NCI-H2196 treated with DMSO at 0.1 percent for 48 hours (cell line): ENCODE results near the gene C10orf67.
"Not testable (repeated sequence)": the region's sequence is repeated elsewhere in the genome, so short reads cannot be mapped to it uniquely, and the experiment has no call there.

ENCODE experiments used
- DNase-seq: peaks from one replicate; lab custom pipeline; 2025; ENCODE audit not compliant: unreplicated experiment; lab: John Stamatoyannopoulos, UW

C10orf67 gene

DNA sequence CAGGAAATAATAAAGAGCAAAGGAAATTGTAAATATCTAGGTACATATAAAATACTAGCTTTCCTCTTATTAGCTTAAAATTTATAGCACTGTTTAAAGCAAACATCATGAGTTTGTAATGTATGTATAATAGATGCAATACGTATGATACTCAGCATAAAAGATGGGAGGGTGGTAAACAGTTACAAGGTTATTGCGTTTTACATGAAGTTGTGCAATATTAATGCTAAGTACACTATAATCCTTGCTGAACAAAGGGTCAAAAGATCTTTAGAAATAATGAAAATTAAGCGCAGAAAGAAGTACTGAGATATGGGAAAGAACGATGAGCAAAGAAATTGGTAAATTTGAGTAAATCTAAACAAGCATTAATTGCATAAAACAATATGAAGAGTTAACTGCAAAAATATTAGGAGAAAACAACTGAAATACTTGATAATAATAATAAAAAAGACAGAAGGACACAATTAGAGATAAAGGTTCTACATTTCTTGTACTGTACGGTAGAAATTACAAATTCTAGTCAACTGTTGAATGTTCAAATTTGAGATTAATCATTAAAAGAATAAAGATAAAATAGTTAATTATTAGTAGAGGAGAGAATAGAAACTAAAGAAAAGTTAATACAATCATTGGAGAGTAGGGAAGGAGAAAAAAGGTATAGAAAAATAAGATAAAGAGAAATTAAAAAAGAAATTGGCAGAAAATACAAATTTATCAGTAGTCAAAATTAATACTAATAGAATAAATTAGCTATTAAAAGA lies 17.9 kb downstream of the C10orf67 start:
- DNase-seq, result no peak

DNA sequence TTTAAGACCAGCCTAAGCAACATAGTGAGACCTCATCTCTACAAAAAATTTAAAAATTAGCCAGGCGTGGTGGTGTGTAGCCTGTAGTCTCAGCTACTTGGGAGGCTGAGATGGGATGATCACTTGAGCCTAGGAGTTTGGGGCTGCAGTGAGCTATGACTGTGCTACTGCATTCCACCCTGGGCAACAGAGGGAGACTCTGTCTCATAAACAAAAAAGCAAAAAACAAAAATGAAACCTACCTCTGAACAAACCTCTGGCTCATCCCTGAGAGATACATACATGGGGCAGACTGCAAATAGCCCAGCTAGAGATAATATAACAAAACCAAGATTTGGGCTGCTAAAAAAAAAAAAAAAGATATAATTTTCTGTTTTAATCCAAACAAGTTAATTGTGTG lies 19.5 kb downstream of the C10orf67 start:
- no peak for DNase-seq

DNA sequence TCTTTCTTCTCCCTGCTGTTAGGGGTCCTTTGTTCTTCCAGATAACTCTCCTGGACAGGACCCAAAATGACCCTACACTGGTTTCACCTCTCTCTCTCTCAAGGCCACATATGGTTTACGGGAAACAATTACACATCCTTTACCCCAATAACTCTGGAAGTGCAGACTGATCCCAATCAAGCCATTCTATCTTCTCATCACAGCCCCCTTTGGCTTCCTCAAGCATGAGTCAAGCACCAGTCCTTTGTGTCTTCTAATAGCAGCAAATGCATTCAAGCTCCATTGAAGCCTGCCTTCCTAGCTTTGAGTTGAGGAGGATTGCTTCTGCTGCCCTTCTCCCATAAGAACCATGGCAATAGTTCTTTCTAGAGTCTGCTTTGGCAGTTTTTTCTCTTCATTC lies 20.2 kb downstream of the C10orf67 start:
- DNase-seq, result no peak

DNA sequence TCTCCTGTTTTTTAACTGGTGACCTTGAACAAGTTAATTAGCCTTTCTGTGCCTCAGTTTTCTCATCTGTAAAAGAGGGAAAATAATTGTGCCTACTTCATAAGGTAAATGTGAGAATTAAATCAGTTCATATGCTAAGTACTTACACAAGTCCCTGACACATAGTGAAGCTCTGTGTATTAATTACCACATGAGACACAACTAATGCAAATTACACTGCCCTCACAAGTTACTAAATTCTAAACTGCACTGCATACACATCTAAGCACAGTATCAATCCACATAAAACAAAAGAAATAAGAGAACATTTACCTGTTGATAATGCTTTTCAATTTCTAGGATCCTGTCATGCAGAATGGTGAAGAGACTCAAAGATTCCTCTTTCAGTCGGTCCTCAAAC lies 22.5 kb downstream of the C10orf67 start:
- DNase-seq, result no peak

DNA sequence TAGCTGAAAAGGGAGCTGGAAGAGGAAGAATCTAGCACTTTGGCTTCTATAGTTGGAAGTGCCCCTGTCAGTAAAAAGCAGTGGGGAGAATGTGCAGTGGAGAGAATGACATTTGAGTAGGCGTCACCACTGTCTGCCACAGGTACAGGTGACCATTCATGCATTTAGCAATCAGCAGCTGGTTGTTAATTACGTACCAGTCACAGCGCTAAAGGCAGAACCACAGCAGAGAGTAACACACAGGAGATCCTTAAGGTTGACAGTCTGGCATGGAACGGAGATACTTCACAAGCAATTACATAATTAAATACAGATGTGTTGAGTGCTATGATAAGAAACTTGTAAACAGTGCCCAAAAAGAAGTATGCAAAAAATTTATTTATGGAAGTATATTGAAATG lies 24.8 kb downstream of the C10orf67 start:
- no peak for DNase-seq

DNA sequence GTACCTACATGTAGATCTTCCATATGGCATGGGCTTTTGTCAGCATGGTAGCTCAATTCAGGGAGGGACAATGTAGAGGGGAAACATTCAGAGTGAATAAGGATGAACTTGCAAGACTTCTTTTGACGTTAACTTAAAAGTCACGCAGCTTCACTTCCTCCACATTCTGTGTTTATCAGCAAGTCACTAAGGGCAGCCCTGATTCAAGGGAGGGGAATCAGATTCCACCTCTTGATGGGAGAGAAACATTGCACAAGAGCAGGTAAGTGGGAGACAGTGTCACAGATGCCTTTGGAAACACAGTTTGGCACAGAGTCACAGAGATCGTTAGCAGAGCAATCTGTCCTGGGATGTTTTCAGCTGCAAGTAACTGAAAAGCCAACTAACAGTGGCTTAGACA lies 26.2 kb downstream of the C10orf67 start:
- no peak for DNase-seq

DNA sequence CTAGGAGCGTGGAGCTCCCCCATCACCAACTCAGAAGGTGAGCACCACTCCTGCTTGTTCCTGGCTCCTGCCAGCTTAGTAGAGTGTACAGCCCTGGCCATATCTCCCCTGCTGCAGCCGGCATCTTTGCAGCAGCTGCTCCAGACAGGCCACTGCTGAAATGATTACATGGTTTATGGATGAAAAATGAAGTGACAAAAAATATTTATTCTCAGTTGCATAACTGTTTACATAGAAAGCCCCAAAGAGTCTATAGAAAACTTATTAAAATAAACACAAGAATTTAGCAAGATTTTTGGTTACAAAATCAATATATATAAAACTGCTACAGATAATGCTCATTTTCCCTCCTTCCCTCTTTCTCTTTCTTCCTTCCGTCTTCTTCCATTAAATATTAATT lies 27.2 kb downstream of the C10orf67 start:
- DNase-seq, result no peak

DNA sequence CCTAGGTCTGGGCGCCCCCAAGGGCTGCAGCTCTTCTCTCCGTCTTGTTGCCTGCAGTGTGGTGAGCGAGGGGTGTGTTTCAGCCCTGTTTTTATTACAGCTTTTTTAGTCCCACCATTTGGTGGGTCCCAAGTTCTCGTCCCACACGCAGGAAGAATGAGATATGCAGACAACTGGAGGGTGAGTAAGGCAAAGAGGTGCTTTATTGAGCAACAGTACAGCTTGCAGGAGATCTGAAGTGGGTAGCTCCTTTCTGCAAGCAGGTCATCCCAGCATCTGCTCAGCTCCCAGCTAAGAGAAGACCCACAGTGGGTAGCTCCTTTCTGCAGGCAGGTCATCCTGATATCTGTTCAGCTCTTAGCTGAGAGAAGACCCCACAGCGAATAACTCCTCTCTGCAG lies 28.2 kb downstream of the C10orf67 start:
- no peak for DNase-seq

DNA sequence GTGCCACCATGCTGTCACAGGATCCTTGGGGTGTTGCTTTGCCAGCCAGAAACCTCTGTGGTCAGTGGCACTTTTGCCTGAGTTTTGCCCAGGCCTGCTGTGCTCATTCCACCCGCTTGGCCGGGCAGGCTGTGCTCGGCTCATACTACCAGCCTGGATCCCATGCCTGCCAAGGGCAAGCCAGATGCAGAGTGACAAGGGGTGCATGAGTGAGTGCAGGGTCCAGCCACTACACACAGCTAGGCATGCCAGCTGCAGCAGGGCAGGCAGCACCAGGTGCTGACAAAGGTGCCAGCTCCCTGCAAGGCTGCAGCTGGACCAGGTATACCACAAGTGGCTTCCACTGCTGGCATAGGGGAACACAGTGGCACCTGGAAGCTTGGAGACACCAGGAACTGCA lies 28.6 kb downstream of the C10orf67 start:
- no peak for DNase-seq

DNA sequence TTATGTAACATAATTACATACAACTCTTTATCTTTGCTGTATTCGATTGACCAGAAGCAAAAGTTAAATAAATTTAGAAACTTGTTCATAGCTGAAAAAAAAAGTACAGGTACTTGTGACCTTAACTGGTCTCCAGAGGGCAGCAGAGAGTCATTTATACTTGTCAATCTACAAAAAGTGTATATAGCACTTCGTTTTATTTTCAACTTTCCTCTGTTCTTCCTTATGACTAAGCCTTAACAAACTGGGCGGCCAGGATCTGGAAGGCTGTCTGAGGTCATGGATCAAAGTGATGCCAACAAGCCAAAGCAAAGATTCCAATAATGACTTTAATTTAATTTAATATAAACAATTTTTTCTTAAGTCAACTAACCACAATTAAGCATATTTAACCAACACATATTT lies 29.8 kb downstream of the C10orf67 start:
- peak; percentile 8 for DNase-seq

DNA sequence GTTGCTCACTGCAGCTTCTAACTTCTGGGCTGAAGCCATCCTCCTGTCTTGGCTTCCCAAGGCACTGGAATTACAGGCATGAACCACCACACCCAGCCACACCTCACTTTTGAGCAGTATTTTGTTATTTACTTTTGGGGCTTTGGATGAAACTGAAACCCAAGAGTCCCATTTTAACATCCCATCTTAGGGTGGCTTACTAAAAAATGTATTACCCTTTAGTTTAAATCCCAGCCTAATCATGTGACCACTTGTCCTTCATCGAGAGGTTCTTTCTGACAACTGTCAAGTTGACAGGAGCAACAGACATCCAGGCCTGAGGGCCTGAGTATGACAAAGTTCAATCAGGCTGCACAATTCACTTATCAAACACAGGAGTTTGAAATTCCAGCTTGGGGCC lies 33.6 kb downstream of the C10orf67 start:
- no peak for DNase-seq

DNA sequence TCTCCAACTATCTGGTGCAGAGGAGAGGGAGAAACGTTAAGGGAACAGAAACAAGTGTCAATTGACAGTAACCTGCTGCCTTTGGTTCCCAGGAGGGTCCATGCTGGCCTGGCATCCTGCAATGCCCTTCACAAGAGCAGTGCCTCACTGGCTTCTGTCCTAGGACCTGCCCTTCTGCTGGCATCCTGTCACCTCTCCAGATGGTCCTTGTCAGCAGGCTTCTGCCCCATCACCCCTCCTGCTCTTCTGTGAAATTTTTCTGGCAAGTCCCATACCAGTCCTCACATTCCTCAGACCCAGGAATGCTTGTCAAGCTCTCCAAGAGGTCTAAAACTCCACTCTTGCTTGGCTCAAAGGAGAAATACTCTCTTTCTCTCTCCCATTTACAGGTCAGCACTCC lies 34.2 kb downstream of the C10orf67 start:
- DNase-seq, result no peak

DNA sequence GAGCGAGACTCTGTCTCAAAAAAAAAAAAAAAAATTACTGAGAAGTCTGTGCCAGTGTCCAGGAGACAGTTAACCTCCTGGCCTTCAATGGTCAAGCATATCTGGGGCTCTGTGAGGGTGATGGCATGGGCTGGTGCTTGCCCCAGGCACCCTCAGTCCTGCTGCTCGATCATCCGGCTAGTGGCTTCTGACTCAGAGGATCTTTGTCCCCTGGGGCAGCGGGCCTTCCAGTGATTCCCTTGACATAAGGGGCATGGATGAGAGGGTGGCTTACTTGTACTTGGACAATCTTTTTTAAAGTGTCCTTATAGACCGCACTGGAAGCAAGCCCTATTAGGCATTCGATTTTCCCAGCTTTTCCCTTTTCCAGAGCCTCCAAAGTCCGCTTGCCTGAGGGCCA lies 44.6 kb downstream of the C10orf67 start:
- not testable (repeated sequence) for DNase-seq

DNA sequence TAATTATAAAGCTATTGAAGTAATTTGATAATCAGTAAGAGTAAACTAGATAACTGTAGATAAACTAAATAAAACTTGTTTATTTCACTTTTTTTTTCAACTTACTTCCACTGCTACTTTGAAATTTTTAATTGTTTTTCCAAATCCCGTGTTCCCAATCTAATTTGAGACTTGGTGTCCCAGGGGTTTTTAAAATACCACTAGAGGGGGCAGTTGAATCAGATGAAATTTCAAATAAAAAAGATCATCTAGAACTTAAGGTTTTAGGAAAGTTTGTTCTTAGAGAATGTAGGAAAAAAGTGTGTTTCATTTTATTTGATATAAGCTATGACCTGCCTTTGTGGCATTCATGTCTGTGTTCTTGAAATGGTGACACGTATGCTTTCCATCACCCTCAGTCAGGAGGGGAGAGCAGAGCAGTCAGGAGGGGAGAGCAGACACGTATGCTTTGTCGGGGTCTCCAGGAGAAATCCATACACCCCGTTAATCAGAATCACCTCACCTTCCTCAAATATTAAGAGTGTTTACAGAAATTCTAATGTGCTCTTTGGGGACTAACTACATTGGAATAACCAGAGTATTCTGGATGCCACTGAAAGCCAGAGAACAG lies 49.9 kb downstream of the C10orf67 start:
- no peak for DNase-seq

DNA sequence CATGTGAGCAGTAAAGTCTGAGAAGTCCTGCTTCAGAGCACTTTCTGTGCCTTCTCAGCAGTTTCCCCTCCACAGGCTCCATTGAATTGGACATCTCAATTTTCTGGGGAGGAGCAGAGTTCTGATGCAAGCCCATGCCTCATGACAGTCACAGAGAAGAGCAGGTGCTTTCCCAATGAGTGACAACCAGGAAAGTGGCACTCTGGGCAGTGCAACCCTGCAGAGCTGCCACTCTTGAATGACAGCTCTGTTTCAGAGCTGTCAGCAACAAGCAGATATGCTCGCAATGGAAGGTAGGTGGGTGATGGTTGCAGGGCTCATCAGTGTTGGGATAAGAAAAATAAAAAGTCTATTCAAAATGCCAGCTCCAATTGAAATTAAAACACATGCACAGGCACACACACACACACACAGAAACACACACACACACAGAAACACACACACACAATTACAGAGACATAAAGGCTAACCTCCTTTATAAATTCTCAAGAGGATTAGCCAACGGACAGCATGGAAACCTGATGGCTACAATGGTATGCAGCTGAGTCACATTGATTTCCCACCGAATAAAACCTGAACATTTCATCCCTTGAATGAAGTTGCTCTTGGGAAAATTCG lies 50.5 kb downstream of the C10orf67 start:
- DNase-seq, result no peak

DNA sequence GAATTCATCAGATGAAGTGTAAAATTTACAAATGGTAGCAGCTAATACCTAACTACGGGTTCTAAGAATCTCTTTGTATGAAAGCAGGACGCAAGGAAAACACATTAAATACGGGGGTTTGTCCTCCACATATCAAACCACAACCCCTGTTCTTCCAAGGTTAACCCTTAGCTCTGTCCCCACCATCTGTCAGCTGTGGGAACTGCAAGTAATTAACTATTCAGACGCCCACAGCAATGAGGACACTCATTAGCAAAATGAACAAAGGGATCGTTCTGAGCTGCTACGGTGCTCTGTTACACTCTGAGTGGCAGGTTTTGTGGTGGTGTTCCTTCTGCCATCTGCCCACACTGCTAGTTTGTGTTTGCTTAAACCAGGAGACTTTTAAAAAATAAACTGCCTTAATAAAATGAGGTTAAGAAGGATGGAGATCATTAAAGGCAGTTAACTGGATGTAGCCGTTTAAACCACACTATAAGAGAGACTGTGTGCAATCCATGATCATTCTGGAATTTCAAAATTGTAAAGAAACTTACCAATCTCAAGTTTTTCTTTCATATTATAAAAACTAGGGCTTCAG lies 51.4 kb downstream of the C10orf67 start:
- DNase-seq, result peak; percentile 5

DNA sequence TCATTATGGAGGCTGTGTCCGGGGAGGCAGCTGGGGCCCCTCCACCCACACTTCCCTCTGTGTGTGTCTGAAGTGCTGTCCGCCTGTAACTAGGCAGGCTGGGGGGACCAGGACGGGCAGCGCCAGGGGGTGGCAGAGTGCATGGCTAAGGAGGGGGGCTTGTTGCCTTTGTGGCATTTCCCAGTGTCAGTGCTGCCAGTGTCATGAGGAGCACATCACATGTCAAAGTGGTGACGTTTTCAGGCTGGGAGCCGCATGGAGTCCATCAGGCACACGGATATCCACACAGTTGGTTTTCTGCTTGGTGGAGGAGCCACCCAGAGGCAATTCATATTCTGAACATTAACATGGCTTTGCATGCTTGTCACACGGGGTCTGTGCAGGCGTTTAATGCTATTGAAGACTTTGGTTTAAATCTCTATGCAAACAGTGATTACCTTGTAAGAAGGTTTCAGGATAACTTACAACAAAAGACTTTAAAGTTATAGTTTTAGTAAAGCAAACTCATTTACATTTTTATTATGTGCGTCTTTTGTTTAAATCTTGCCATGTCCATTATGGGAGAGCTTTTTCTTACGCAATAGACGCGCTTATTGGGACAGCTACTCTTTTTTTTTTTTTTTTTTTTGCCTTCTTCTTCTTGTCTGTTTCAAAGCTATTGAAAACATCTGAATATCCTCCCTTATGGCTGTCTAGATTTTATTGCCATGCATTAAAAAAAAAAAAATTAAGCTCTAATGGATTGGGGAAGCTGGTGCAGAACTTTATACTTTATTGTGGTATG lies 52.9 kb downstream of the C10orf67 start:
- no peak for DNase-seq

DNA sequence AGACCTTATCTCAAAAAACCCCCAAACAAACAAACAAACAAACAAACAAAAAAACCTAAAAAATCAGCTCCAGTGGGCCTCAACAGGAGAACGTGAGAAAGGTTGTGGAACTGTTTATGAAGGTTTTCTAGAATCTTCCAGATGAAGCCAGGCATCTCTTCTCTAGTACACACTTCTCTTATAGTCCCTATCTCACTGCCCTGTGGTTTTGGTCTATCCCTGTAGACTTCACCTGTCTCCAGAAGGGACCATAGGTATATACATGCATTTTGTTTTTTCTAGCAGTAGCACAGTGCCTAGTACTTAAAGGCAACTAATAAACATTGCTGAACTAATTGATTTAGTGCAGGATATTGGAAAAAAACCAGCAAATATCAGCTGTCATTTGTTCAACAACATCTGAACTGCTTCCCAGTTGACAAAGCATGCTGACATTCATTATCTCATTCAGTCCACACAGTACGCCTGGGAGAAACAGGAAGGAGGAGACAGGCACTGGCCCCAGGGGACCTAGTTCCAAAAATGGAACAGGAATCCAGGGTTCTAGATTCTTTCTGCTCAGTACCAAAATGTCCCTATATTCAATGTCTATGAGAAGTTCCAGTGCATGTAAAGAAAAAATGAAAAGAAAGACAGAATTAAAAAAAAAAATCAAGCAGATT lies 59.8 kb downstream of the C10orf67 start:
- DNase-seq, result no peak

DNA sequence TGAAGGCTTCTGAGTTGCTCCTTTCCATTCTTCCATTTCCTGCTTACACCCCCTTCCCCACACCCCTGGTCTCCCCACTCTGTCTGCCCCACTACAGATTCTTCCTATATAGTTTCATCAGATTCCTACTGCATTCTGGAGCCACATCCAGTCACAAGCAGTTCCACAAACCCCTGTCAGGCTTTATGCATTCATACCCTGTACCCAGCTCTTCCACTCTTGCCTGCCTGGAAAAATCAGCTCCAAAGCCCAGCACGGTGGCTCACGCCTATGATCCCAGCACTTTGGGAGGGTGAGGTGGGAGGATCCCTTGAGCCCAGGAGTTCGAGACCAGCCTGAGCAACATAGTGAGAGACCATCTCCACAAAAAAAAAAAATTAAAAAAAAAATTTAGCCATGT lies 60.4 kb downstream of the C10orf67 start:
- no peak for DNase-seq

DNA sequence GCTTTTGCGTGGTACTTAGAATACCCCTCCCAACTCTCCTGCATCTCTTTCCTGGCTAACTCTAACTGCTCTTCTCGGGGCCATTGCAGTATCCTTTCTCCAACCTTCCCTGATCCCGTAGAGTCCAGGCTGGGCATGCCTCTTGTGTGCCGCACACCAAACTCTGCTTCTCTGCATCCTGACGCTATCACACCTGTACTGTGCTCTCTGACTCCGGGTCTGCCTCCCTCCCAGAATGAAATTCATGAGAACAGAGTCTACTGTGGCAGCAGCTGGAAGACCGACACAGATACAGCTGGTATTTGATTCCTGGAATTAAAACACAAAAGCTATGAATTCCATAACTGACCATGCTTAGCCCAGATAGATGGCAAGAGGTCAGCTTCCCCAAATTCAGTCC lies 60.9 kb downstream of the C10orf67 start:
- DNase-seq, result no peak

DNA sequence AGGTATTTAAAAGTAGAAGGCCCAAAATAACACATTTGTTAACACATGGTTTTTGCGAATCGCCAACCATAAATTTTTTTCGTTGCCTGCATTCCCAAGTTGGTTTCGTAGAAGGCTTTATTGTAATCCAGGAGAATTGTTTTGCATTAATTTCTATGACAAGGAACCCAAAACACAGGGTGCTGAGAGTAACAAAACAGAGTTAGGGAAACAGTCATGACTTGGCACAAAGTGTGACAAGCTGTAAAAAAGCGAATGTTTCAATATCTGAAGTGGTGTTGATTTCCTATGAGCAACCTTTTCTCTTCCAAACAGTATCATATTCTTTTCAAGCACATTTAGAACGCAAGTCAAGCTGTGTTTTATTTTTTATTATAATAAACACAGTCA lies 63.6 kb downstream of the C10orf67 start:
- DNase-seq, result no peak
